Measurements from ENCODE around the gene RNF114. TPM values are rescaled to one million over a fixed set of nuclear protein-coding genes. Genes with fewer than 3 reads are reported as not detected.

RNF114 gene
- total RNA-seq, 1 experiment from 2014 or later = 88.1 TPM

- 0 out of 2 replicates have a peak, but pooled peaks cover 3% of the 10 kb centered on the region for H3K27me3 Mint-ChIP-seq (ENCODE audit: low read depth)
- CTCF ChIA-PET = interaction anchor here (1.2 to 3.5 kb wide), 6 partner anchors 8 to 360 kb away, joined by 3 to 16 read pairs (median 6); no protein-coding TSS in a partner anchor
- no peak for ATAC-seq
- H3K4me3 Mint-ChIP-seq = no peak overlapping the region
- no peak for TF ChIP-seq ZNF281 (CRISPR knock-in tag; IDR thresholded peaks at IDR 0.05)
- TF ChIP-seq USF1 (CRISPR knock-in tag; IDR thresholded peaks at IDR 0.05) = no peak
- TF ChIP-seq ZNF532 (CRISPR knock-in tag; IDR thresholded peaks at IDR 0.05; ENCODE audit: borderline replicate concordance) = no peak
- TF ChIP-seq SOX15 (CRISPR knock-in tag; IDR thresholded peaks at IDR 0.05) = no peak
- TF ChIP-seq CTCF (IDR thresholded peaks at IDR 0.05) = no peak
- TF ChIP-seq JUN (CRISPR knock-in tag; IDR thresholded peaks at IDR 0.05) = no peak
- no peak for TF ChIP-seq ZNF671 (CRISPR knock-in tag; IDR thresholded peaks at IDR 0.05)
- TF ChIP-seq ELF4 (CRISPR knock-in tag; IDR thresholded peaks at IDR 0.05; ENCODE audit: low read depth) = no peak
- no peak for TF ChIP-seq CDX4 (CRISPR knock-in tag; IDR thresholded peaks at IDR 0.05; ENCODE audit: borderline replicate concordance)
- TF ChIP-seq ATF3 (CRISPR knock-in tag; conservative IDR thresholded peaks at IDR 0.05) = no peak
- TF ChIP-seq GTF2I (CRISPR knock-in tag; conservative IDR thresholded peaks at IDR 0.05) = no peak
- no peak for TF ChIP-seq AR (CRISPR knock-in tag; IDR thresholded peaks at IDR 0.05)
- no peak for TF ChIP-seq CBFB (CRISPR knock-in tag; IDR thresholded peaks at IDR 0.05; ENCODE audit: low read depth)
- no peak for TF ChIP-seq MYBL2 (CRISPR knock-in tag; IDR thresholded peaks at IDR 0.05)
- TF ChIP-seq ZNF263 (CRISPR knock-in tag; IDR thresholded peaks at IDR 0.05; ENCODE audit: low read depth) = no peak
- TF ChIP-seq MAX (CRISPR knock-in tag; IDR thresholded peaks at IDR 0.05) = no peak
- no peak for TF ChIP-seq FOXK1 (CRISPR knock-in tag; IDR thresholded peaks at IDR 0.05)
- no peak for TF ChIP-seq SMAD3 (CRISPR knock-in tag; IDR thresholded peaks at IDR 0.05; ENCODE audit: borderline replicate concordance)
- TF ChIP-seq NR3C1 (CRISPR knock-in tag; conservative IDR thresholded peaks at IDR 0.05; ENCODE audit: low read depth) = no peak
- TF ChIP-seq KAT7 (CRISPR knock-in tag; IDR thresholded peaks at IDR 0.05; ENCODE audit: borderline replicate concordance) = no peak
- POLR2A ChIA-PET = interaction anchor here (1.1 kb wide), 1 partner anchor 8 kb away, joined by 3 read pairs; no protein-coding TSS in a partner anchor
- H3K27ac Mint-ChIP-seq = no peak overlapping the region
- DNase-seq (ENCODE audit: low spot score) = no peak
- no peaks in the 10 kb centered on the region for H3K9me3 Mint-ChIP-seq
- peaks cover 15% of the 10 kb centered on the region for H3K36me3 Mint-ChIP-seq
- no peaks in the 10 kb centered on the region for H3K4me1 Mint-ChIP-seq
These were observed 34.6 kb upstream of the RNF114 start for GRCh38 chr20:49901588-49901987.
